ENCODE data around the gene PHACTR2.
"Not testable (repeated sequence)": the region's sequence is repeated elsewhere in the genome, so short reads cannot be mapped to it uniquely, and the experiment has no call there.

DNA sequence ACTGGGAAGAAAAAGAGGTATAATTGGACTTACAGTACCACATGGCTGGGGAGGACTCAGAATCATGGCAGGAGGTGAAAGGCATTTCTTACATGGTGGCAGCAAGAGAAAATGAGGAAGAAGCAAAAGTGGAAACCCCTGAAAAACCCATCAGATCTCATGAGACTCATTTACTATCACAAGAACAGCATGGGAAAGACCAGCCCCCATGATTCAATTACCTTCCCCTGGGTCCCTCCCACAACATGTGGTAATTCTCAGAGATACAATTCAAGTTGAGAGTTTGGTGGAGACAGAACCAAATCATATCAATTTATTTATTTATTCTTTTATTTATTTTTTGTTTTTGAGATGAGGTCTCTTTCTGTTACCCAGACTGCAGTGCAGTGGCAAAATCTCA lies 196.7 kb downstream of the PHACTR2 start:
- TF ChIP-seq, protein P1, sequence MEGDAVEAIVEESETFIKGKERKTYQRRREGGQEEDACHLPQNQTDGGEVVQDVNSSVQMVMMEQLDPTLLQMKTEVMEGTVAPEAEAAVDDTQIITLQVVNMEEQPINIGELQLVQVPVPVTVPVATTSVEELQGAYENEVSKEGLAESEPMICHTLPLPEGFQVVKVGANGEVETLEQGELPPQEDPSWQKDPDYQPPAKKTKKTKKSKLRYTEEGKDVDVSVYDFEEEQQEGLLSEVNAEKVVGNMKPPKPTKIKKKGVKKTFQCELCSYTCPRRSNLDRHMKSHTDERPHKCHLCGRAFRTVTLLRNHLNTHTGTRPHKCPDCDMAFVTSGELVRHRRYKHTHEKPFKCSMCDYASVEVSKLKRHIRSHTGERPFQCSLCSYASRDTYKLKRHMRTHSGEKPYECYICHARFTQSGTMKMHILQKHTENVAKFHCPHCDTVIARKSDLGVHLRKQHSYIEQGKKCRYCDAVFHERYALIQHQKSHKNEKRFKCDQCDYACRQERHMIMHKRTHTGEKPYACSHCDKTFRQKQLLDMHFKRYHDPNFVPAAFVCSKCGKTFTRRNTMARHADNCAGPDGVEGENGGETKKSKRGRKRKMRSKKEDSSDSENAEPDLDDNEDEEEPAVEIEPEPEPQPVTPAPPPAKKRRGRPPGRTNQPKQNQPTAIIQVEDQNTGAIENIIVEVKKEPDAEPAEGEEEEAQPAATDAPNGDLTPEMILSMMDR (conservative IDR thresholded peaks at IDR 0.05): not testable (repeated sequence)
- not testable (repeated sequence) for TF ChIP-seq ZFX (IDR thresholded peaks at IDR 0.05)
